ENCODE data around the gene MAMSTR. TPM values are rescaled to one million over a fixed set of nuclear protein-coding genes. Genes with fewer than 3 reads are reported as not detected.

Gene MAMSTR
- total RNA-seq, 1 experiment from 2014 or later: 1.6 TPM

- Histone ChIP-seq H3K4me1 (ENCODE audit: insufficient read depth, low read length) (no peaks in the 10 kb centered on the region; the same call in 1 of the 2 replicates), H3K23me2 (ENCODE audit: insufficient read length, low read depth, low read length, poor library complexity, severe bottlenecking) (peaks cover 8% of the 10 kb centered on the region), H4K8ac (replicated peaks; ENCODE audit: insufficient read length, low read depth, low read length) (no peak overlapping the region), H3K9ac (ENCODE audit: extremely low read depth, insufficient read length, low read length) (no peak overlapping the region), H2BK15ac (ENCODE audit: low read depth, low read length) (no peak overlapping the region), H3K18ac (ENCODE audit: insufficient read length, low read depth, low read length) (no peak overlapping the region), H3K56ac (ENCODE audit: insufficient read length, low read depth, low read length) (no peak overlapping the region), H3K27ac (ENCODE audit: insufficient read length, low read depth, low read length) (no peak overlapping the region), H3K27me3 (ENCODE audit: insufficient read depth, low read length) (no peaks in the 10 kb centered on the region), H4K91ac (ENCODE audit: insufficient read length, low read depth, low read length) (no peak overlapping the region), H3K79me2 (ENCODE audit: insufficient read depth, low read length) (no peaks in the 10 kb centered on the region), H3K4me2 (ENCODE audit: insufficient read depth, insufficient read length, low read length) (peak overlapping the region; percentile 36), H4K20me1 (ENCODE audit: control insufficient read depth, insufficient read depth, insufficient read length) (no peaks in the 10 kb centered on the region), H2BK5ac (ENCODE audit: insufficient read length, low read length) (no peak overlapping the region), H3T11ph (ENCODE audit: low read length) (no peak overlapping the region), H2AFZ (ENCODE audit: low read length) (no peak overlapping the region), H4K5ac (ENCODE audit: insufficient read length, low read depth, low read length) (no peak overlapping the region), H2BK20ac (ENCODE audit: low read depth, low read length, poor library complexity, severe bottlenecking) (no peak overlapping the region), H3K9me3 (ENCODE audit: control insufficient read depth, low read depth, low read length) (no peaks in the 10 kb centered on the region), H2BK120ac (ENCODE audit: low read depth, low read length, poor library complexity, severe bottlenecking) (no peak overlapping the region), H2AK5ac (ENCODE audit: insufficient read length, low read length) (no peak overlapping the region), H3K4ac (ENCODE audit: low read depth, low read length) (no peak overlapping the region), H2BK12ac (ENCODE audit: insufficient read length, low read depth, low read length) (no peak overlapping the region), H3K14ac (ENCODE audit: insufficient read depth, low read length) (no peak overlapping the region), H3K23ac (ENCODE audit: insufficient read length, low read depth, low read length) (no peak overlapping the region), H3K79me1 (ENCODE audit: insufficient read depth, low read depth, low read length, poor library complexity, severe bottlenecking) (no peaks in the 10 kb centered on the region)
- peak overlapping the region; percentile 25 to 69; a peak in 4 of 5 replicates for H3K4me3 Mint-ChIP-seq
- peaks cover 38 to 55% of the 10 kb centered on the region in 2 experiments for H3K4me1 Mint-ChIP-seq
- no peak for TF ChIP-seq CTCF (conservative IDR thresholded peaks at IDR 0.05)
- H3K27me3 Mint-ChIP-seq (ENCODE audit: low read depth): peaks cover 2% of the 10 kb centered on the region; the same call in 1 of the 2 replicates
- peak; percentile 48 for DNase-seq
- 0 out of 7 replicates have a peak, but pooled peaks cover 0 to 4% (median 0%) of the 10 kb centered on the region in 3 experiments for H3K36me3 Mint-ChIP-seq (ENCODE audit: insufficient read depth in 1 of 3, low read depth in 3 of 3)
- peak overlapping the region in 1 of 3 experiments; percentile 55; a peak in 2 of 7 replicates for H3K27ac Mint-ChIP-seq
- no peaks in the 10 kb centered on the region for H3K9me3 Mint-ChIP-seq
- no CpG with 5 or more reads among the region's 24 CpGs for WGBS (ENCODE audit: extremely low coverage, insufficient read length, low lambda C conversion rate)
Measured at GRCh38 chr19:48716562-48717291, 2.8 kb downstream of the MAMSTR start.

Data from H9 (cell line).